Stimulated activated CD8-positive, alpha-beta memory T cell treated with anti-CD3 and anti-CD28 coated beads, Interleukin-4, amount 100 ng/mL, for 24 hours (primary cell): ENCODE measurements around the gene UPK3BL1.
"Not testable (repeated sequence)": the region's sequence is repeated elsewhere in the genome, so short reads cannot be mapped to it uniquely, and the experiment has no call there.

Experiments
- DNase-seq: peaks from one replicate; pipeline ENCODE4 v3.0.0-alpha.2; 2020; ENCODE audit warnings: low read depth

Gene UPK3BL1, protein sequence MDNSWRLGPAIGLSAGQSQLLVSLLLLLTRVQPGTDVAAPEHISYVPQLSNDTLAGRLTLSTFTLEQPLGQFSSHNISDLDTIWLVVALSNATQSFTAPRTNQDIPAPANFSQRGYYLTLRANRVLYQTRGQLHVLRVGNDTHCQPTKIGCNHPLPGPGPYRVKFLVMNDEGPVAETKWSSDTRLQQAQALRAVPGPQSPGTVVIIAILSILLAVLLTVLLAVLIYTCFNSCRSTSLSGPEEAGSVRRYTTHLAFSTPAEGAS

DNA sequence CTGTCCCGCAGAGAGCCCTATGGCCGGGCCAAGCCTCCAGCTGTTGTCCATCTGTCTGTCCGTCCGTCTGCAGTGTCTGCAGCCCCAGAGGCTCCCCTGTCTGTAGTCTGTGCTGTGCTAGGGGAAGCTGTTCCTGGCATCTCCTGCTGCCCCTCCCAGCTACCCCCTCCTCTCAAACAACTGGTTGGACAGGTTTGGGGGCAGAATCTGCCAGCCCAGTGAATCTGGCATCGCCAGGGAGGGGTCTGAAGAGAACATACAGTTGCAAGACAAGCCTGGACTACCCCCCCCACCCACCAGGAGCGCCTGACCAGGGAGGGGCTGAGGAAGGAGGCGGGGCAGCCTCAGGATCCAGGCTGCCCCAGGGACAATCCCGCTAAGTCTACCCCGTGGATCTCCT, at the start of gene UPK3BL1:
UPK3BL1 (minus strand) TSS at position 101 of the 400 bp plus-strand sequence; CDS start at position 51, 50 bp downstream.
- DNase-seq, result not testable (repeated sequence)

DNA sequence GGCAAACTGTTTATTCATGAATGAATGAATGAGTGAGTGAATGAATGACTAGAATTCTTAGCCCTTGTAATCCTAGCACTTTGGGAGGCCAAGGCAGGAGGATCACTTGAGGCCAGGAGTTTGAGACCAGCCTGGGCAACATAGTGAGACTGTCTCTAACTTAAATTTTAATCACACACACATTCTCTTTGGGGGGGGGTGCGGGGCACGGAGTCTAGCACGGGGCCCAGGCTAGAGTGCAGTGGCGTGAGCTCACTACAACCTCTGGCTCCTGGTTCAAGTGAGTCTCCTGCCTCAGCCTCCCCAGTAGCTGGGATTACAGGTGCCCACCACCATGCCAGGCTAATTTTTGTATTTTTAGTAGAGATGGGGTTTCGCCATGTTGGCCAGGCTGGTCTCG, 48.0 kb upstream of the UPK3BL1 start:
- not testable (repeated sequence) for DNase-seq

DNA sequence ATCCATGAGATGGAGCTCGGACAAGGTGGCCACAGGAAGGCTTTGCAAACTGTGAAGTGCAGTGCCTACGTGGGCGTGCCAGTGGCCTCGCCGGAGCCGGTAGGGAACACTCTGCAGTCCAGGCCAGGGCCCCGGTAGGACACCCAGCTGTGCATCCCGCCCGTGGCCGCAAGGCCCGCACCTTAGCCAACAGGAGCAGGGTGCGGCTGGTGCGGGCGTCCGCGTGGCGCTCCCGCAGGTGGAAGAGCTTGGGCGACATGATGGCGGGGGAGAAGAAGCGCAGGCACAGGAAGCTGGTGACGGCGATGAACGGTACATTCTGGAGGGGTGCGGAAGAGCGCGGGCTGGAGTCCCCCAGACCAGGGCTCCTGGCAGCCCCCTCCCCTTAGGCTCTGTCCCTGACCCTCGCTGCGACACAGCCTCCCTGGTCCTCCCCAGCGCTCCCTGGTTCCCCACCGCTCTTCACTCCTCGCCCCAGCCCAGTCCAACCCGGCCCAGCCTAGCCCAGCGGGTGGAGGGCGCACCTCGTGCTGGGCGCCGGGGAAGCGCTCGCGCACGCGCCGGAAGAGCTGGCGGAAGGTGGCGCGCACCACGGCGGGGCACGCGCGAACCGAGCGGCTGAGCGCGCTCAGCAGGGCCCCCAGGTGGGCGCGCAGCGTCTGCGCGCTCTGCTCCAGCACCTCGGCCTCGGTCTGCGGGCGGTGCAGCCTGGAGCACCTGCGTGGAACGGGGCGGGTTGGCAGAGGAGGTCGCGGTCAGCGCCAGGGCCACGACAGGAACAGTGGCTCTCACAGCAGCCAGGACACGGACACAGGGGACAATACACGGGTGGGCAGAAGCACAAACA, 47.1 kb upstream of the UPK3BL1 start:
- not testable (repeated sequence) for DNase-seq

DNA sequence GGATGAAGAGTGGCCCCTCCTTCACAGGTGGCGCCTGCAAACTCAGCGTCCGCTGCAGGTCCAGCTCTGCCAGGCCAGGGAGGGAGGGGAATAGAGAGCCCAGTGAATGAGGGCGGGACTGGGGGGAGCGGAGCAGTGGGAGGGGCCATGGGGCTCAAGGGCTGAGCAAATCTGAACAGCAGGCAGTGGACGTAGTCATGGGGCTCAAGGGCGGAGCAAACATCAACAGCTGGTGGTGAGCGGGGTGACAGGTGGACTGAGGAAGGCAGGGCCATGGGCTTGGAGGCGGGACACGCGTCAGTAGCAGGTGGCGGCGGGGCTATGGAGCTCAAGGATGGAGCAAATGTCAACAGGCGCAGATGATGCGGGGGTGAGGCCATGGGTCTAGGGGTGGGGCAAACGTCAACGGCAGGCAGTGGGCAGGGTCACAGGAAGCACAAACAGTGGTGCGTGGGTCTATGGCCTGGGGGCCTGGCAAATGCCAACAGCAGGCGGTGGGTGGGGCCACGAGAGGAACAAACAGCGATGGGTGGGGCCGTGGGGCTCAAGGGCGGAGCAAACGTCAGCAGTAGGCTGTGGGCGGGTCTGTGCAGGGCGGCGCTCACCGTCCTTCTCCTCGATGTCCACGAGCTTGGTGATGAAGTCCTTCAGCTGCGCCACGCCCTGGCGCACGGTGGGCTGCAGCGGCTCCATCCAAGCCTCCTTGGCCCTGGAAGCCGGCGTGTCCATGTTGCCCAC, 45.9 kb upstream of the UPK3BL1 start:
- DNase-seq, result not testable (repeated sequence)

DNA sequence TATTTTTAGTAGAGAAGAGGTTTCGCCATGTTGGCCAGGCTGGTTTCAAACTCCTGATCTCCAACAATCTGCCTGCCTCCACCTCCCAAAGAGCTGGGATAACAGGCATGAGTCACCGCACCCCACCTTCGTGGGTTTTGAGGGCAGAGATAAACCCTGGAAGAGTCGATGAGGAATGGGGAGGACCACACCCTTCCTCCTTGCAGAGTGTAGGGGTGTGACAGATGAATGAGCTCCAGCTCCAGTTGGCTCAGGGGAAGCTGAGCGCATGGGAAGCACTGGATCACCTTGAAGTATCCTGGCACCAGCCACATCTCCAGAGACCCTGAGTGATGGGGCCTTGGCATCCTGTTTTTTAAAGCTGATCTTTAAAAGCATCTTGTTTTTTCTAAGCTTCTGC, 40.0 kb upstream of the UPK3BL1 start:
- DNase-seq, result not testable (repeated sequence)

DNA sequence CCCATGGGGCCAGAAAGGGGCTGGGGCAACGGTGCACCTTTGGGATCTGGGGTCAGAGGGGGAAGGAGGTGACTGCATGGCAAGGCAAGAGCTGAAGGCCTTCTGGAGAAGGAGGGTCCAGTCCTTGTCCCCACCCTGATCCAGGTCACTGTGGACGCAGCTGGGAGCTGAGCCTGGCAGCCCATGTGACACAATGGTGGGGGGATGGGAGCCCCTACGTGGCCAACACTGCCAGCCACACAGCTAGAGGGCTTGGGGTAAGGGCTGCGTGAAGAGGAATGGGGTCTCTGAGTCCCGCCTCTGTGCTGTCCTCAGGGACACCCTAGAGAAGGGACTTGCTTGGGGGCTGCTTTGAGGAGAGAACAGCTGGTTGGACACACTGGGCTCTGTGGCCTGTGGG, 38.2 kb upstream of the UPK3BL1 start:
- DNase-seq, result not testable (repeated sequence)

DNA sequence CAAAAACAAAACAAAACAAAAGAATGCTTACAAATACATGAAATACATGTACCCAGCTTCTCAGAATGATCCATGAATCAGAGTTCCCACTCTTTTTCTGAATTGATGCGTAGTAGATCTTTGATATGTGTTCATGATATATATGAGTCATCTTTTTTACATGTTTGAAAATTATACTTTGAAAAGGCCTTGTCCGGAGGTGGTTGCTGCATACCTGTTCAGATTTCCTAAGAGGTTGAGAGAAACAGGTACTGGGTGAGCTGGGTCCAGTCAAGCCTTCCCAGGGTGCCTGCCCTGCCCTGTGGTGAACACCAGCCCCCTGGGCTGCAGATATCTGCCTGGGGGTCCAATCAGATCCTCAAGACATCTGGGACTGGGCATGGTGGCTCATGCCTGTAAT, 33.0 kb upstream of the UPK3BL1 start:
- not testable (repeated sequence) for DNase-seq

DNA sequence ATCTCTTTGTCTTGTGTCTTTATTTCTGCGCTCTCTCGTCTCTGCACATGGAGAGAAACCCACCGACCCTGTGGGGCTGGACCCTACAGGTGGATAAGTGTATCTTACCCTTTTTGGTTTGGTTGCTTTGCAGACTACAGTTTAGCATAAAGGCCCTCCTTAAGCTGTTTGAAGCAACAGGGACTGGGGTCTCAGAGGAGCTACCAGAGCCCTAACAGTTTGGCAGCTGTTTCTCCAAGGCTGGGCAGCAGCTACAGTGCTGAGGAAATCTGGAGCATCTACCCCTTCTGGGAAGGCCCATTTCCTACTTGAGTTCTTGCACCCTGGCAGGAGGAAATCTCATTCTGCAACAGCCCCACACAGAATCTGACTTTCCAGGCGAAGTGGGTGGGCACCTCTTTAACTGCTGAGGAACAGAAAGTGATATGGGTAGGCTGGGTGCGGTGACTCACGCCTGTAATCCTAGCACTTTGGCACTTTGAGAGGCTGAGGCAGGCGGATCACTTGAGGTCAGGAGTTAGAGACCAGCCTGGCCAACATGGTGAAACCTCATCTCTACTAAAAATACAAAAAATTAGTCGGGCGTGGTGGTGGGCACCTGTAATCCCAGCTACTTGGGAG, 31.0 kb upstream of the UPK3BL1 start:
- not testable (repeated sequence) for DNase-seq

DNA sequence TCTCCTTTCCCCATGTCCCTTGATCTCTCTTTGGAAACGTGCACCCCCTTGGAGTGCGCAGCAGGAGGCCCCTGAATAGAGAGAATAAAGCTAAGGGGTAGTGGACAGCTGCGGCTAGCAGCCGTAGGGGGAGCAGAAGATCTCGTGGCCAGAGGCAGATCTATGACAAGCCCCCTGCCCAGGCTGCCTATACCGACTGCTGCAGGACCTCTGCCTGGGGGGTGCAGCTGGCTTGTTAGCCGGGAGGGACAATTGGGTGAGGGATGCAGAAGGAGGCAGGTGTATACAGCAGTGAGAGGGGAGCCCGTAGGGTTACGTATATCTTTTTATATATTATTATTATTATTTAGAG, 29.3 kb upstream of the UPK3BL1 start:
- not testable (repeated sequence) for DNase-seq

DNA sequence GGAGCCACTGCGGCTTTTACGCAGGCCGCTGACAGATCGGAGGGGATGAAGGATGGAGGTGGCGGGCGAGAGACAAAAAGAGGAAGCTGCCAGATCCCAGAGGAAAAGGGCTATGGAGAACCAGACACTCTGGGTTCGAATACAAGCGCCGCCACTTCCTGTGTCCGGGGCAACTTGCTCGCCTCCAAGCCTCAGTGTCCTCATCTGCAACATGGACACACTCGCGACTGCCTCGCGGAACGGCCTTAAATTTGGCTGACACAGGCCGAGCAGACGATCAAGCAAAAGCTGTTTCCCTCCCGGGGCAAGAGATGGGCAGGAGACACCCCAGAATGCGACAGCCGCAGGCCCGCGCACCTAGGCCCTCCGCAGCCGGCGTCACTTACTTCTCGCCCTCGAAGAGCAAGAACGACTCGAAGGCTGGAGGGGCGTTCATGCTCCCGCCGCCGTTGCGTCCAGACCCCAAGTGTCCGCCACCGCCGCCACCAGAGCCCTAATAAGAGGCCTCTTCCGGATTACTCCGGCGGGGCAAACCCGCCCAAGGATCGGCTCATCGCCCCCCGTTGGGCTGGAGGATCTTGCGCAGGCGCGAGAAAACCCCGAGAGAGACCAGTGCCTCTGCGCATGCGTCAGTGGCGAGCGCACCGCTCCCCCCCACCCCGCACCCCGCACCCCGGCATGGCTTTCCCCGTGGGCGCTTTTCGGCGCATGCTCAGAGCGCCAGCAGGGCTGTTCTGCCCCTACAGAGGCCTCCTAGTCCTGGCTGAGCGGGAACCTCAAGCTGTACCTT, 28.8 kb upstream of the UPK3BL1 start, which contains the start of gene POLR2J2:
POLR2J2 (minus strand) TSS at position 498 of the 790 bp plus-strand sequence; CDS start at position 436, 62 bp downstream.
- not testable (repeated sequence) for DNase-seq

DNA sequence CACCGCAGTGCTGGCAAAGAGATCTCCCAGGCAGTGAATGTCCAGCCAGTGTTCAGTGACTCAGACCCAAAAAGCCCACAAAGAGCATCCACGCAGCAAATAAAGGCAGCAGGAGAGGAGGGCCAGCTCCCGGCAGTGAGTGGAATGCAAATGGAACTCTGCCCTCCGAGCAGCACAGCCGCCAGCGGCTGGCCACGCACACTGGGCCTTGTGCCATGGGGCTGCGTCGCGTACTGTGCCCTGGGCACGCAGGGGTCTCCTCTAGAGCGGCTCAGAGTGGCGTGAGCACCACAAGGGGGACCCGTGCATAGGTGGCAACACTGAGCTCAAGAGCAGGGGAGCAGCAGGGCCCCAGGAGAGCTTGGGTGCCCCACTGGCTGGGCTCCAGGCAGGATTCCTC, 24.9 kb upstream of the UPK3BL1 start:
- not testable (repeated sequence) for DNase-seq

DNA sequence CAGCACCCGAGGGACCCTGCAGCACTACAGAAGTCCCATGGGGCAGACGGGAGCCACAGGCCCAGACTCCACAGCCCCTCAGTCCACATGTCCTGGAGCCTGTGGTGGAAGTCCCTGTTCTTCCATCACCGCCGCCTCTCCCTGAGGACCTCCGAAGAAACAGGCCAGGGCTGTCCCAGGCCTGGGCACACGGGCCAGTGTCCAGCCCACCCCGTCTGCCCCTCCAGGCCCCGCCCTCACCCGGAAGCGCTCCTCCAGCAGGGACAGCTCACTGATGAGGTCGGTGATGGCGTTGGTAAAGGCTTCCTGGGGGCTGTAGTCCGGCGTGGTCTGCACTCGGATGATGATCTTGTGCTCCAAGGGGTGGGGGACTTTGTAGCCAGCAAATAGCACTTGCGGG, 24.3 kb upstream of the UPK3BL1 start:
- DNase-seq, result not testable (repeated sequence)

DNA sequence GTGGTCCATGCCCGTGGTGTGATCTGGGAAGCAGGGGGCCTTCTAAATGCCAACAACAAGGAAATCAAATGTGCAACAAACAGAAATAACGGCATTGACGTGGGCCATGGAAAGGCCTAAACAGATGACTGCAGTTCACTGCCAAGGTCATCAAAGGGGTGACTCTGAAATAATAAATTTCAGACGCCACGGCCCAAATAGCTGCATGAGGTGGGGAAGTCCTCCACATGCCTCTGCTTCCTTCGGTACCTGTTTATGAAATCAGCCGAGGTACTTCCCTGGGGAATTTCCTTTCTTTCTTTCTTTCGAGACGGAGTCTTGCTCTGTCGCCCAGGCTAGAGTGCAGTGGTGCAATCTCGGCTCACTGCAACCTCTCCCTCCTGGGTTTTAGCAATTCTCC, 22.2 kb upstream of the UPK3BL1 start:
- not testable (repeated sequence) for DNase-seq

DNA sequence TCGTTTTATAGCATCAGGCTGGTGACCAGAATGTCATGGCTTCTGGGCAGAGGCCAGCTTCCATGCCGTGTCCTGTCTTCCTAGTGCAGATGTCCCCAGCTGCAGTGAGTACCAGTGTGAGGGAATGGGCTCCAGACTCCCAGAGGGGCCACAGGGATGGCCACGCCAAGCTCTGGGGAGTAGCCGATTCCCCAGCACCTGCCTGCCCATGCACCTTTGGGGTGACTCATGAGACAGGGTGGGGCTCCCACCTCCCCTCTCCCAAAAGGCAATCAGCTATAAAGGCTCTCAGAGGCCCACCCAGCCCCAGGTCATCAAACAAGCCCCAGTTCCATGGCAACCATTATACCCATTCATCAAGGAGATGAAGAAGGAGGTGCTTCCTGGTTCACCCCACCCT, 7.3 kb upstream of the UPK3BL1 start, which contains the start of gene SPDYE2B:
SPDYE2B (plus strand) TSS at position 396 of the 400 bp plus-strand sequence. CDS start 2,030 bp downstream, outside the sequence.
- not testable (repeated sequence) for DNase-seq

DNA sequence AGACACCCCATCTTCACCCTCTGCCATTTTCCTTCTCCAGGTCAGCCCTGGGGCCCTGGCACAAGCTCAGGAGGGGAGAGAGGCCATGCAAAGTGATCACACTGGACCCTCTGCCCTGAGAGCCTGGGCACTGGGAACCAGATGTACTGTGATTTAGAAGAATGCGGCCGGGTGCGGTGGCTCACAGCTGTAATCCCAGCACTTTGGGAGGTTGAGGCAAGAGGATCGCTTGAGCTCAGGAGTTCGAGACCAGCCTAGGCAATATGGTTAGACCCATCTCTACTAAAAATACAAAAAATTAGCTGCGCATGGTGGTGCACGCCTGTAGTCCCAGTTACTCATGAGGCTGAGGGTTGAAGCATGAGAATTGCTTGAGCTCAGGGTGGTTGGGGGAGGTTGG, 5.2 kb upstream of the UPK3BL1 start:
- not testable (repeated sequence) for DNase-seq

DNA sequence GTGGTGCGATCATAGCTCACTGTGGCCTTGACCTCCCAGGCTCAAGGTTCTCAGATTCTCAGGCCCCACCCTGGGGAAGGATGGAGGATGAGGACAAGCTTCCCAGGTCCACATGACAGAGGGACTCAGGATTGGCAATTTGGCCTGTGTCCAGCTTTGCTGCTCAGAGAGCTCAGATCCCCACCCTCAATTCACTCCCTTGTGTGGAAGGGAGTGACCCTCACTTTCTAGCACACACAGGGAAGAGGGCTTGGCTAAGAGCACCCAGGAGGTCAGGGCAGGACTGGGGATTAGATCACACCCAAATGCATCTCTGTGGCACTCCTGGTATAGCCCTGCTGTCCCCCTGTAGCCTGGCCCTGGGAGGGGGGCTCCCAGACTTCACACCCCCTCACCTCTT, 813 bp upstream of the UPK3BL1 start:
- not testable (repeated sequence) for DNase-seq

DNA sequence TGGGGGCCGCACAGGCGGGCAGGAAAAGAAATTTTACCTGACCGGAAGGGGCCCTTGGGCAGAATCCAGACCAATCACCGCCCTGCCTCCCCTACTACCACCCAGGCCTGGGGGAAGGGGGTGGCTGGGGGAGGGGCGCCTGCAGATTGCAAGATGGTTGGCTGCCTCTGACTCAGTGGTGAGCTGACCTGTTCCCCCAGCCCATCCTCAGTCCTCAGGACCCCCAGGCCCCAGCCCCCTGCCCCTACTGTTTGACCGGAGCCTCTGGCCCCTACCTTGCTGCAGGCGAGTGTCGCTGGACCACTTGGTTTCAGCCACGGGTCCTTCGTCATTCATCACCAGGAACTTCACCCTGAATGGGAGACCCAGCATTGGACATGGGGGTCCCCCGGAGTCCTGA, 3.7 kb downstream of the UPK3BL1 start:
- DNase-seq, result not testable (repeated sequence)

DNA sequence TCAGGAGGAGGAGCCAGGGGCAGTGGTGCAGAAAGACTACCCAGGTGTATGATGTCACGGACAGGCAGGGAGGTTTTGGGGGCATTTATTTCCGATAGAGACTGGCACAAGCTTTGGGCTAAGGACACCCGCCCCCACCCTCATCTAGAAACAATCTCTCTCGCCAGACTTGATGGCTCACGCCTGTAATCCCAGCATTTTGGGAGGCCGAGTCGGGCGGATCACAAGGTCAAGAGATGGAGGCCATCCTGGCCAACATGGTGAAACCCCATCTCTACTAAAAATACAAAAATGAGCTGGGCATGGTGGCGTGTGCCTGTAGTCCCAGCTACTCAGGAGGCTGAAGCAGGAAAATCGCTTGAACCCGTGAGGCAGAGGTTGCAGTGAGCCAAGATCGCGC, 5.6 kb downstream of the UPK3BL1 start:
- DNase-seq, result not testable (repeated sequence)

DNA sequence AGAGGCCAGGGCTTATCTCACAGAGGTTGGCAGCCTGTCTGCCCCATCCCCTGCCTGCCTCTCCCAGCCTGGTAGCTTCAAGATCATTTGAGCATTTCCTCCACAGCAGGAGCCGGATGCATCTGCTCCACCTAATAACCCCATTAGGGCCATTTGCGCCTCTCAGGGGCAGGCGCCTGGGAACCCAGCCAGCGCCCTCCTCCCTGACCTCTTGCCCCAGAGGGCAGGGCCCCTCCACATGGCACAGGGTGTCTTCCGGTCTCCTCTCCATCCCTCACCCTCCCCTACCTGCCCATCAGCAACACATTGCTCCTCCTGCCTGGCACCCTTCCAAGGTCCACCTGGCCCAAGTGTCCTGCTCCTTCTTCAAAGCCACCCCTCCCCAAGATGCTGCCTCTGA, 7.2 kb downstream of the UPK3BL1 start:
- not testable (repeated sequence) for DNase-seq

DNA sequence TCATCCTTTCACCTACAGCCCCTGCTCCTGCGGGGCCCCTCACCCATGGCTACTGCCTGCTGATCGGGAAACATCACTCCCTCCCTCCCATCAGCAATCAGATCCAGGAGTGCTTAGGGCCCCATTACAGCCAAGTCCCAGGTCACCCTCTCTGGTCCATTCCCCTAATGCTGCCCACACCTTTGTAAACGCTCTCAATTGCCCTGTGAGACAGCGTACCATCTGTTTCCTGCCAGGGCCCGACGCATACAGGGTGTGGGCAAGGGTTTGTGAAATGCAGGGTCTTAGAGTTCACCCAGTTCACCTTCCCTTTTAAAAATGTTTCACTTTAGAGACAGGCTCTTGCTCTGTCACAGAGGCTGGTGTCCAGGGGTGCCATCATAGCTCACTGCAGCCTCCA, 8.3 kb downstream of the UPK3BL1 start:
- not testable (repeated sequence) for DNase-seq

DNA sequence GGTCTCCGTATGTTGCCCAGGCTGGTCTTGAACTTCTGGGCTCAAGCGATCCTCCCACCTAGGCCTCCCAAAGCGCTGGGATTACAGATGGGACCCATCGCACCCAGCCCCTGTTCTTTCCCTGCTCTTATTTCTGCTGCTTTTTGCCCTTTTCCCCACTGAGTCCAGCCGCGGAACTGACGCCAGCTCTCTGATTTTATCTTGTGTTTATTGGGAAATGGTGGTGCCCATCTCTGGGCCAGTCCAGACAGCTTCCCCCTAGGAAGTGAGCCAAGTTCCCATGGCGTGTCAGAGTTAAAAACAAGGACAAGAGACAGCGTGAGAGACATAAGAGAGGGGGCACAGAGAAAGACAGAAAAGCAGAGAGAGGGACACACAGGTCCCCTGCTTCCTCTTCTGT, 12.0 kb downstream of the UPK3BL1 start:
- not testable (repeated sequence) for DNase-seq
